Activated CD4-positive, alpha-beta memory T cell treated with anti-CD3 and anti-CD28 coated beads, Interleukin-2, amount 10 ng/mL, durations not matched to agents 7 days and 5 days (primary cell): ENCODE data around the gene LRP1B. TPM values are rescaled to one million over a fixed set of nuclear protein-coding genes. Genes with fewer than 3 reads are reported as not detected.
"Not testable (repeated sequence)": the region's sequence is repeated elsewhere in the genome, so short reads cannot be mapped to it uniquely, and the experiment has no call there.

Experiments
- CTCF ChIA-PET: fragments of 350-600 bp; sonication (Branson Sonifier 250); formaldehyde crosslinking; loops from one replicate; lab custom pipeline; 2021; ENCODE audit warnings: antibody characterized with exemption, inconsistent platforms; lab: Charles Lee
- POLR2A ChIA-PET: fragments of 350-600 bp; sonication (Branson Sonifier 250); formaldehyde crosslinking; loops from one replicate; lab custom pipeline; 2021; ENCODE audit warnings: antibody characterized with exemption; lab: Charles Lee
- DNase-seq: peaks from one replicate; pipeline ENCODE4 v3.0.0-alpha.2; 2020
- H3K27ac Mint-ChIP-seq: one replicate; pipeline ENCODE4 v1.8.0; 2021; ENCODE audit warnings: mild to moderate bottlenecking, mixed read lengths
- H3K27me3 Mint-ChIP-seq: one replicate; pipeline ENCODE4 v1.8.0; 2021; ENCODE audit warnings: mixed read lengths
- H3K36me3 Mint-ChIP-seq: one replicate; pipeline ENCODE4 v1.8.0; 2021; ENCODE audit warnings: low read depth, mixed read lengths
- H3K4me1 Mint-ChIP-seq: one replicate; pipeline ENCODE4 v1.8.0; 2021; ENCODE audit warnings: mixed read lengths
- H3K4me3 Mint-ChIP-seq: one replicate; pipeline ENCODE4 v1.8.0; 2021; ENCODE audit warnings: mild to moderate bottlenecking, mixed read lengths
- H3K9me3 Mint-ChIP-seq: one replicate; pipeline ENCODE4 v1.8.0; 2021; ENCODE audit warnings: mixed read lengths
- total RNA-seq, 2 experiments: library from RNA; stranded (reverse); gene quantifications; one replicate each; pipeline ENCODE4 v1.2.3, GENCODE V29; 2021

Gene LRP1B
- total RNA-seq, 2 experiments from 2014 or later = not detected

DNA sequence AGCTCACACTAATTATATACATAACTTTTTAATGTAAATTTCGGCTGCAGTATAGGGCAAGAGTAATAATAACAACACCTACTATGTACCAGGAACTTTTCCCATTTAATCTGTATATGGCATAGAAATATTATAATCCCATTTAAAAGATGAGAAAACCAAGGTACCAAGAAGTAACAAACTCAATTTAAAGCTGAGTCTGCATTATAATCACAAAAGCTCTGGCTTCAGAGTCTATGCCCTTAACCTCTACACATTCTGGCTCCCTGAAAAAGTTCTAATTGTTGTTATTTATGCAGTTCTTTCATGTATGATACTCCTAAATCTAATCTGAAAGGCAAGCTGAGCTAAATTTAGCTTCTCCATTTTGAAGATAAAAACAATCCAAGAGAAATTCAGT lies 1675.5 kb downstream of the LRP1B start:
- no peaks in the 10 kb centered on the region for H3K27me3 Mint-ChIP-seq
- no peak overlapping the region for H3K27ac Mint-ChIP-seq
- no peak overlapping the region for H3K4me3 Mint-ChIP-seq
- CTCF ChIA-PET = no interaction called here
- peaks cover 4% of the 10 kb centered on the region for H3K9me3 Mint-ChIP-seq
- POLR2A ChIA-PET = no interaction called here
- no peak for DNase-seq
- H3K36me3 Mint-ChIP-seq = no peaks in the 10 kb centered on the region
- H3K4me1 Mint-ChIP-seq = no peaks in the 10 kb centered on the region

DNA sequence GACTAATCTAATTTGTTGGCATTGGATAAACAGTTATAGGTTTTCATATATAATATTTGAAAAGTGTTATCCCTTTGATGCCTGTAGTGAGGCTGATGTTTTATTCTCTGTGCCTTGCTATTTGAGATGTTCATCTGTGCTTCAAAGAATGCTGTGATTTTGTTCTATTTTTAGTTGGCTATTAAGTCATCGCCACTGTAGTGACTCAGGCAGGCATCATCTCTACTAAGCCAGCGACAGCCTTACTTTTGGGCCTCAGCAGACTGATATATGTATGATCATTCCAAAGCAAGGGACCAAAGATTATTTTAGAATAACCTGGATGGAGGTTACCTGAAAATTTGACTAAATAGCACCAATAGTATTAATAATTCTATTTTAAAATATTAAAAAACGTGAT lies 1676.1 kb downstream of the LRP1B start:
- Mint-ChIP-seq H3K27me3 (no peaks in the 10 kb centered on the region), H3K27ac (no peak overlapping the region), H3K4me3 (no peak overlapping the region), H3K4me1 (no peaks in the 10 kb centered on the region), H3K36me3 (no peaks in the 10 kb centered on the region), H3K9me3 (peaks cover 4% of the 10 kb centered on the region)
- POLR2A ChIA-PET = no interaction called here
- CTCF ChIA-PET = no interaction called here
- no peak for DNase-seq

DNA sequence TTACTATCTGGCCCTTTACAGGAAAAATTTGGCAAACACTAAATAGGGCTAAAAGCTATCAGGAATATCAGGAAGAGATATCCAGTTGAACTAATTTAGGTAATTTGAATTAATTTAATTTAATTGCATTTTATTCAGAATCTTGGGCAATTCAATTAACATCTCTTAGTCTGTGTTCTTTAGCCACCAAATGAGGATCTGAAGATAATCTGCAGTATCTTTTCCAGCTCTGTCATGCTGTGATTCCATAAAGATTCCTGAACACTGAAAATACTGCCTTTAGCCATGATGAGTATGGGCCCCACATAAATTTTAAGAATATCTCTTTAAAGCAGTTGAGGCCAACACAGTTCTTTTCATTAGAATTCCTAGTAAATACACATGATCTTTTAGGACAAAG lies 1679.5 kb downstream of the LRP1B start:
- CTCF ChIA-PET = no interaction called here
- no peaks in the 10 kb centered on the region for H3K4me1 Mint-ChIP-seq
- peaks cover under 1% of the 10 kb centered on the region for H3K9me3 Mint-ChIP-seq
- DNase-seq = no peak
- no peaks in the 10 kb centered on the region for H3K27me3 Mint-ChIP-seq
- H3K36me3 Mint-ChIP-seq = no peaks in the 10 kb centered on the region
- POLR2A ChIA-PET = no interaction called here
- no peak overlapping the region for H3K27ac Mint-ChIP-seq
- no peak overlapping the region for H3K4me3 Mint-ChIP-seq

DNA sequence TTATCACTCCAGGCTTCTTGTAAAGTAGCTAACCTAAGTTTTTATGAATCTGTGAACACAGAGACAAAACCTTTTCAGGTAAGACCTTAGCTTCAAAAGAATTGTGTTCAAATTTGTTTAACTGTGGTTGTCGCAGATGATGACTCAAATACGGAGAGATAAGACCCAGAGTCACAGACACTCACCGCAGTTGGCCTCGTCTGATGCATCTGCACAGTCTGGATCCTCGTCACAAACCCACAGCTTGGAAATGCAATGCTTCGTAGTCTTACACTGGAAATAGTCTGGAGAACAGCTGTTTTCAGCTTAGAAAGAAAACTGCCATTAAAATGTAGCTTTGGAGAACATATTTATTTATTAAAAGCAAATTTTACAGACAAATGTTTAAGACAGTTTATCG lies 1688.5 kb downstream of the LRP1B start:
- peaks cover 4% of the 10 kb centered on the region for H3K9me3 Mint-ChIP-seq
- H3K4me3 Mint-ChIP-seq = no peak overlapping the region
- CTCF ChIA-PET = no interaction called here
- no peaks in the 10 kb centered on the region for H3K4me1 Mint-ChIP-seq
- POLR2A ChIA-PET = no interaction called here
- no peaks in the 10 kb centered on the region for H3K36me3 Mint-ChIP-seq
- no peak overlapping the region for H3K27ac Mint-ChIP-seq
- no peaks in the 10 kb centered on the region for H3K27me3 Mint-ChIP-seq
- no peak for DNase-seq

DNA sequence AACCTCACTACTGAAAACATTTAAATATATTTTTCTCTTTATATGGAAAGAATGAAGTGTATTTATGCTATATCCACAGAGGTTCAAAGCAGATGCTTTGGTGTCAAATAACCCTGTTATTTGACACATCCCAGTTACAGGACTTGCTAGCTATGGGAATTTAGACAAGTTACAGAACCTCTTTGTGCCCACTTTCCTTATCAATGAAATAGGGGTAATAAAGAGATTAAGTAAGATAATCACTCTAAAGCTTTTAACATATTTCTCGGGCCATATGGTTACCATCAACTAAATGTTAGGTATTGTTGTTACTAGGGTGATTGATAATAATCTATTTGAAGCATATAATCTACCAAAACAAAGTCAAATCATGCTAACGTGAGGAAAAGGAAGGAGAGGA lies 1690.0 kb downstream of the LRP1B start:
- Mint-ChIP-seq H3K4me3 (no peak overlapping the region), H3K27ac (no peak overlapping the region), H3K27me3 (no peaks in the 10 kb centered on the region), H3K36me3 (no peaks in the 10 kb centered on the region), H3K9me3 (peaks cover 4% of the 10 kb centered on the region), H3K4me1 (no peaks in the 10 kb centered on the region)
- POLR2A ChIA-PET = no interaction called here
- CTCF ChIA-PET = no interaction called here
- no peak for DNase-seq

DNA sequence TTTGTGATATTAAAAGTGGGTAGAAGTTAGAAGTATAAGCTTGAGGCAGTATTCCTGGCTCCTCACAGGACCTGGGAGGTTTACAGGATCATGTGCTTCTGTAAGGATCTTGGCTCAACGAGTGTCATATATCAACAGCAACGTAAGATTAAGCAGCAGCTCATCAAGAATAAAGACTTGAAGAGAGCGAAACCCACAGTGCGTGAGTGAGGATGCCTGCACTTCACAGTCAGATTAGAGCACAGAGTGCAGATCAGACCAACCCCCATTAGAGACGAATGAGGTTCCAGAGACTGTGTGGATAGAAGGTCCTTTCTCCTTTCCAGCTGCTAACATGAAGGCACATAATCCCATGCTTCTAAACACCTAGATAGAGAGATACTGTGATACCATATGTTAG lies 1693.9 kb downstream of the LRP1B start:
- Mint-ChIP-seq H3K36me3 (no peaks in the 10 kb centered on the region), H3K4me1 (no peaks in the 10 kb centered on the region), H3K4me3 (no peak overlapping the region), H3K27ac (no peak overlapping the region), H3K9me3 (peaks cover 4% of the 10 kb centered on the region), H3K27me3 (no peaks in the 10 kb centered on the region)
- CTCF ChIA-PET = no interaction called here
- POLR2A ChIA-PET = no interaction called here
- no peak for DNase-seq

DNA sequence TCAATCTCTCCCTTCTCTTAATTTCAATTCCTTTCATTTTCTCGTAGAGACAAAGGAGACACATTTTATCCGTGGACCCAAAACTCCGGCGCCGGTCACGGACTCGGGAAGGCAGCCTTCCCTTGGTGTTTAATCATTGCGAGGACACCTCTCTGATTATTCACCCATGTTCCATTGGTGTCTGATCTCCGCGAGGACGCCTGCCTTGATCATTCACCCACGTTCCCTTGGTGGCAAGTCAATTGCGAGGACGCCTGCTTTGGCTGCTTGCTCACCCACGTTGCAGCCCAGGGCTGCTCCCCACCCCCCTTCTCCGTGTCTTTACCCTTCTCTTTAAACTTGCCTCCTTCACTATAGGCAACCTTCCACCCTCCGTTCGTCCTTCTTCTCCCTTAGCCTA lies 1703.8 kb downstream of the LRP1B start:
- POLR2A ChIA-PET, H3K36me3 Mint-ChIP-seq, H3K27ac Mint-ChIP-seq, DNase-seq, H3K4me3 Mint-ChIP-seq, H3K27me3 Mint-ChIP-seq, H3K4me1 Mint-ChIP-seq, CTCF ChIA-PET: not testable (repeated sequence)
- peaks cover 12% of the 10 kb centered on the region for H3K9me3 Mint-ChIP-seq

DNA sequence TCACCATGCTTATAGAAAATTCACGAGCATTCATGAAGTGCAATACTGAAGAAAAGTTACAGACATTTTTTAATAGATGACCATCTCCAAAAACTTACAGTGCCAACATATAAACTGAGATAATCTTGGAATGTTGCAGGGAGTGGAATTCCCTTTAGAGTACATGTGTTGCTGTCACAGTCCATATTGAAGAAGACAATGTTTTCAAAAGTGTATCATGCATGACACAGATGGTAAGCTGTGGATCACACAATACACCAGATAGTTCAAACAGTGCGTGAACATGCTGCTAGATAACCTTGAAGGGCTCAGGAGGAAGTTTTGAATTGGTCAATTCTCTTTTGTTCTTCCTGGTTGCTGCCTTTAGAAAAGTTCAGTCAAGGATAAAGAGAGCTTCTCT lies 1706.3 kb downstream of the LRP1B start:
- CTCF ChIA-PET = no interaction called here
- H3K9me3 Mint-ChIP-seq = peaks cover 15% of the 10 kb centered on the region

DNA sequence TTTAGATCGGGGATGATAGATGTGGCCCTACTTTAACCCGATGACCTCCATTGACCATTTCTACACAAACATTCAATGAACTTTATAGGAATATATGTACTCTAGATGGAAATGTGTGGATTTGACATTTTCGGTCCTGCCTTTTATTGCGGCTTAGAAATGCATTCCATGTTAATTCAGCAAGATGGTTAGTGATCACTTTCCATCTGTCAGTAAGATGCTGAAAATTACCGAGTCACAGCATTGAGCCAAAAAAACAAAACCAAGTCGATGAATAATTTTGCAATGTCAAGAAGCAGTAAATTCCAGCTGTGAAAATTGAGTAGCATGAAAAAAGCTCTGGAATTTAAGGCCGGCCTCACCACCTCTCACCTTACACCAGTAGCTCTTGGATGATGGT lies 1708.1 kb downstream of the LRP1B start:
- CTCF ChIA-PET = no interaction called here
- H3K36me3 Mint-ChIP-seq = no peaks in the 10 kb centered on the region
- no peaks in the 10 kb centered on the region for H3K27me3 Mint-ChIP-seq
- H3K27ac Mint-ChIP-seq = no peak overlapping the region
- POLR2A ChIA-PET = no interaction called here
- H3K9me3 Mint-ChIP-seq = peaks cover 17% of the 10 kb centered on the region
- no peaks in the 10 kb centered on the region for H3K4me1 Mint-ChIP-seq
- no peak for DNase-seq
- no peak overlapping the region for H3K4me3 Mint-ChIP-seq

More for the DNA sequence above, 1706.3 kb downstream of the LRP1B start:
- Mint-ChIP-seq H3K4me3 (no peak overlapping the region), H3K27ac (no peak overlapping the region), H3K27me3 (no peaks in the 10 kb centered on the region), H3K4me1 (no peaks in the 10 kb centered on the region), H3K36me3 (no peaks in the 10 kb centered on the region)
- no peak for DNase-seq
- POLR2A ChIA-PET = no interaction called here

DNA sequence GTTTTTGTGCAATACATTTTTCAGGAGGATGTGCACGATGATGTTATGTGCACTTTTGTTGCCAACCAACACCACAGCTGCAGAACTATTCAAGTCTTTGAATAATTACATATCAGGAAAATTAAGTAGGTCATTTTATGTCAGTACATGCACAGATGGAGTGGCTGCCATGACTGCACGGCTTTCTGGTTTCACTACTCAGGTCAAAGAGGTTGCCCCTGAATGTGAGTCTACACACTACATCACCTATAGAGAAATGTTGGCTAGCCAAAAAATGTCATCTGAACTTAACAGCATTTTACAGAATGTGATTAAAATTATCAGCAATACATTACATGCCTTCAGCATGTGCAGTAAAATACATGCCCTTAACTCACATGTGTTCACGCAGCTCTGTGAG lies 1713.3 kb downstream of the LRP1B start:
- Mint-ChIP-seq H3K27me3 (no peaks in the 10 kb centered on the region), H3K27ac (no peak overlapping the region), H3K4me3 (no peak overlapping the region), H3K9me3 (peaks cover 12% of the 10 kb centered on the region), H3K4me1 (no peaks in the 10 kb centered on the region), H3K36me3 (no peaks in the 10 kb centered on the region)
- DNase-seq = no peak
- ChIA-PET POLR2A (no interaction called here), CTCF (no interaction called here)

DNA sequence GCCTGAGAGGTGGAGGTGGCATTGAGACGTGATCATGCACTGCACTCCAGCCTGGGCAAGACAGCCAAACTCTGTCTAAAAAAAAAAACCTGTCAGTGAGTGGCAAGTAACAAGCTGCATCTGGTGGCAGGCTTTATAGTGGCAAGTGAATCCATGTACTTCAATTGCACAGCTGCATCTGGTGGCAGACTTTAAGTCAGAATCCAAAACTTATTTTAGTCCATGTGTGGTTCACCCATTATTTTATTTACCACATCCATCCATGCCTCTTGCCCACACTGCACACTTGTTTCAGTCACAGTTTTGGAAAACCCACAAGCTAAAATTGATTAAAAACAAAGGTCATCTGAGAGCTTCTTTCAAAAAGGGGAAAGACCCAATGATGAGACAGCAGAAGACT lies 1714.2 kb downstream of the LRP1B start:
- no peaks in the 10 kb centered on the region for H3K36me3 Mint-ChIP-seq
- no peaks in the 10 kb centered on the region for H3K4me1 Mint-ChIP-seq
- H3K4me3 Mint-ChIP-seq = no peak overlapping the region
- DNase-seq = no peak
- ChIA-PET POLR2A (no interaction called here), CTCF (interaction anchor here (1.0 kb wide), 1 partner anchor 283 kb away, joined by 3 read pairs; no protein-coding TSS in a partner anchor)
- H3K9me3 Mint-ChIP-seq = peaks cover 12% of the 10 kb centered on the region
- no peak overlapping the region for H3K27ac Mint-ChIP-seq
- no peaks in the 10 kb centered on the region for H3K27me3 Mint-ChIP-seq

DNA sequence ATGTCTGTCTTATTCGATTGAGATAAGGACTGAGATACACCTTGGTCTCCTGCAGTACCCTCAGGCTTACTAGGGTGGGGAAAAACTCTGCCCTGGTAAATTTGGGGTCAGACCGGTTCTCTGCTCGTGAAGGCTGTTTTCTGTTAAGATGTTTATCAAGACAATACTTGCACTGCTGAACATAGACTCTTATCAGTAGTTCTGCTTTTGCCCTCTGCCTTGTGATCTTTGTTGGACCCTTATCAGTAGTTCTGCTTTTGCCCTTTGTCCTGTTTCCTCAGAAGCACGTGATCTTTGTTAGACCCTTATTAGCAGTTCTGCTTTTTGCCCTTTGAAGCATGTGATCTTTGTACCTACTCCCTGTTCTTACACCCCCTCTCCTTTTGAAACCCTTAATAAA lies 1715.8 kb downstream of the LRP1B start:
- H3K4me3 Mint-ChIP-seq, H3K27me3 Mint-ChIP-seq, DNase-seq, H3K36me3 Mint-ChIP-seq, CTCF ChIA-PET, H3K4me1 Mint-ChIP-seq, H3K27ac Mint-ChIP-seq, POLR2A ChIA-PET, H3K9me3 Mint-ChIP-seq: not testable (repeated sequence)

DNA sequence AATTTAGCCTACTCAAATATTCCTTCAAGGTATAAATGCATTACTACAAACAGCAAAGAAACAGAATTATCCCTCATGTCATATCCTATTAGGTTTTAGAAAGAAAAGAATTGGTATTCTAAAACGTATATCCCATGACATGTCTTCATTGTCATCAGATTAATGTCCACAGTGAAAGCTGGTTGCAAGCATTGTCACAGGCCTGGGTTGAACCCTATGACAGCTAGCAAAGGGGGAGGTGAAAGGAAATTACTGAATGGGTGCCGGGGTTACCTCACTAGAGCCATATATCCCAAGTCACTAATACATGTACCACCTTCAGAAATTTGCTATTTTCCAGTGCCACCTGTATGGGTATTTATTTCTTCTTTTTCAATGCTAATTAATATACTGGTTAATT lies 1720.1 kb downstream of the LRP1B start:
- Mint-ChIP-seq H3K4me1 (no peaks in the 10 kb centered on the region), H3K36me3 (no peaks in the 10 kb centered on the region), H3K4me3 (no peak overlapping the region), H3K9me3 (peaks cover 5% of the 10 kb centered on the region), H3K27me3 (no peaks in the 10 kb centered on the region), H3K27ac (no peak overlapping the region)
- CTCF ChIA-PET = no interaction called here
- DNase-seq = no peak
- POLR2A ChIA-PET = no interaction called here

DNA sequence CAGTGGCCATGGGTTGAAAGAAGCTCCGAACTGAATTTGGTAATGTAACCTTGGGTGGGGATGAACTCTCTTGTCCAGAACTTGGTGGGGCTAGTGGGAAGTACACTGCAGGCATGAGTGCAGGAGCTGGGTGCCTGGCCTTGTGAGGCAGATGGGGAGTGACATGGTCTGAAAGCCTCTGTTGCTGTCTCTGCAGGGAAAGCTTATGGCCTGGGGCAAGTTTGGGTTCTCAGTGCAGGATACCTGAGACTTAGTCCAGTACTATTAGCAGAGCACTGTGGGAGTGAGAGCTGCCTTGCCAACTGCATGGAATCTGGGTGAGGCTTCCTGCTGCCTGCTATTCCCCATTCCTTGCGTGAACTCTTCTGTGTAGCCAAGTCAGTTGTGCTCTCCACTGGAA lies 1729.8 kb downstream of the LRP1B start:
- H3K4me3 Mint-ChIP-seq = no peak overlapping the region
- H3K27me3 Mint-ChIP-seq = no peaks in the 10 kb centered on the region
- H3K27ac Mint-ChIP-seq = no peak overlapping the region
- CTCF ChIA-PET = no interaction called here
- no peak for DNase-seq
- peaks cover 13% of the 10 kb centered on the region for H3K9me3 Mint-ChIP-seq
- POLR2A ChIA-PET = no interaction called here
- no peaks in the 10 kb centered on the region for H3K4me1 Mint-ChIP-seq
- H3K36me3 Mint-ChIP-seq = no peaks in the 10 kb centered on the region

DNA sequence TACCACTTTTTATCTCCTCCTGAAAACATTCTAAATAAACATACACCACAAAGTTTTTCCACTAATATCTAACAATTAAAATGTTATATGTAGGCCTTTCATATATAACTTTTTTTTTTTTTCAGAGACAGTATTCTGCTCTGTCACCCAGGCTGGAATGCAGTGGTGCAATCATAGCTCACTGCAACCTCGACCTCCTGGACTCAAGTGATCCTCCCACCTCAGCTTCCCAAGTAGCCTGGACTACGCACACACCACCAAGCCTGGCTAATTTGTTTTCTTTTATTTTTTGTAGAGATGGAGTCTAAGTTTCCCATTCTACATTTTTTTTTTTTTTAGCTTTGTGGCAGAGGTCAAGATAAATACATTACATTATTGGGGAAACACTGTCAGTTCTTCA lies 1738.0 kb downstream of the LRP1B start:
- Mint-ChIP-seq H3K27me3 (no peaks in the 10 kb centered on the region), H3K4me3 (no peak overlapping the region), H3K4me1 (no peaks in the 10 kb centered on the region), H3K27ac (no peak overlapping the region), H3K9me3 (no peaks in the 10 kb centered on the region), H3K36me3 (no peaks in the 10 kb centered on the region)
- ChIA-PET POLR2A (no interaction called here), CTCF (no interaction called here)
- no peak for DNase-seq
